H1 (cell line): ENCODE results near the gene ADAMTS20. TPM values are rescaled to one million over a fixed set of nuclear protein-coding genes. Genes with fewer than 3 reads are reported as not detected.

Source experiments
- POLR2AphosphoS5 ChIP-seq: IDR thresholded peaks from 2 replicates; pipeline ENCODE4 v1.6.1; 2011; ENCODE audit warnings: low read depth, low read length
- SIRT6 ChIP-seq: IDR thresholded peaks from one replicate; pipeline ENCODE4 v1.7.1; 2012; ENCODE audit warnings: low read length, inconsistent platforms
- TEAD4 ChIP-seq: IDR thresholded peaks from 2 replicates; pipeline ENCODE4 v1.6.1; 2012; ENCODE audit warnings: low read depth, low read length, inconsistent platforms, mixed read lengths
- USF2 ChIP-seq: IDR thresholded peaks from 2 replicates; pipeline ENCODE4 v1.6.1; 2011; ENCODE audit warnings: low read length, improper control_type of control experiment
- polyA plus RNA-seq, 7 experiments: library from polyadenylated mRNA; depleted of rRNA in 3 of 7; stranded (reverse) in 5 of 7; unstranded in 2 of 7; fragments of >200 nt in 5 of 7; fragments of 200-250 nt in 2 of 7; gene quantifications; 1 replicate in 5 of 7; 2 replicates in 1 of 7; 4 replicates in 1 of 7; pipeline versions ENCODE4 v1.2.1 to v1.2.3, GENCODE V29; 2011 to 2013; ENCODE audit warnings: missing spikeins in 2 of 7, mixed read lengths in 2 of 7
- total RNA-seq: library from RNA; stranded (reverse); fragmentation: NEBNext Ultra II Directional; extraction: Animal tissue kit (Norgen Biotek cat#: 25700); gene quantifications from 2 replicates; pipeline ENCODE4 v1.2.1, GENCODE V29; 2021

The ADAMTS20 gene
- total and polyA plus RNA-seq, 2 of the 8 experiments (the other 6 are each of a cell fraction or from before 2014, with no cell fraction given): 2.9 to 5.1 TPM

GRCh38 chr12:43579206-43579605, 27.2 kb upstream of the ADAMTS20 start (continued):
- TF ChIP-seq TEAD4: no peak
- no peak for TF ChIP-seq USF2
- TF ChIP-seq SIRT6: no peak
- no peak for TF ChIP-seq POLR2AphosphoS5
